Measurements from ENCODE around the gene GTSF1L.

GTSF1L gene

DNA sequence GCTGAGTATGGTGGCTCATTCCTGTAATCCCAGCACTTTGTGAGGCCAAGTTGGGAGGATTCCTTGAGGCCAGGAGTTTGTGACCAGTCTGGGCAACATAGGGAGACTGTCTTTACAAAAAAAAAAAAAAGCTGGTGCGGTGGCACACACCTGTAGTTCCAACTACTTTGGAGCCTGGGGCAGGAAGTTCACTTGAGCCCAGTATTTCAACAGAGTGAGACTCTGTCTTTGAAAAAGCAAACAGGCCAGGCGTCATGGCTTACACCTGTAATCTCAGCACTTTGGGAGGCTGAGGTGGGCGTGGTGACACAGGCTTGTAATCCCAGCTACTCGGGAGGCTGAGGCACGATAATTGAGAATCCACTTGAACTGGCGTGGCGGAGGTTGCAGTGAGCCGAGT lies 31.2 kb downstream of the GTSF1L start:
- H3K9ac ChIP-seq (ENCODE audit: low read length): no peak overlapping the region
- no peak overlapping the region for H3K4me3 ChIP-seq (ENCODE audit: insufficient read depth, low read length, poor library complexity, severe bottlenecking)
- TF ChIP-seq, protein P1, sequence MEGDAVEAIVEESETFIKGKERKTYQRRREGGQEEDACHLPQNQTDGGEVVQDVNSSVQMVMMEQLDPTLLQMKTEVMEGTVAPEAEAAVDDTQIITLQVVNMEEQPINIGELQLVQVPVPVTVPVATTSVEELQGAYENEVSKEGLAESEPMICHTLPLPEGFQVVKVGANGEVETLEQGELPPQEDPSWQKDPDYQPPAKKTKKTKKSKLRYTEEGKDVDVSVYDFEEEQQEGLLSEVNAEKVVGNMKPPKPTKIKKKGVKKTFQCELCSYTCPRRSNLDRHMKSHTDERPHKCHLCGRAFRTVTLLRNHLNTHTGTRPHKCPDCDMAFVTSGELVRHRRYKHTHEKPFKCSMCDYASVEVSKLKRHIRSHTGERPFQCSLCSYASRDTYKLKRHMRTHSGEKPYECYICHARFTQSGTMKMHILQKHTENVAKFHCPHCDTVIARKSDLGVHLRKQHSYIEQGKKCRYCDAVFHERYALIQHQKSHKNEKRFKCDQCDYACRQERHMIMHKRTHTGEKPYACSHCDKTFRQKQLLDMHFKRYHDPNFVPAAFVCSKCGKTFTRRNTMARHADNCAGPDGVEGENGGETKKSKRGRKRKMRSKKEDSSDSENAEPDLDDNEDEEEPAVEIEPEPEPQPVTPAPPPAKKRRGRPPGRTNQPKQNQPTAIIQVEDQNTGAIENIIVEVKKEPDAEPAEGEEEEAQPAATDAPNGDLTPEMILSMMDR (IDR thresholded peaks at IDR 0.05; ENCODE audit: insufficient read depth, low read length, poor library complexity, severe bottlenecking): no peak
- no peak for TF ChIP-seq EZH2phosphoT487 (conservative IDR thresholded peaks at IDR 0.05; ENCODE audit: low read length)
- peaks cover 7% of the 10 kb centered on the region; the same call in 1 of the 2 replicates for H3F3A ChIP-seq (ENCODE audit: insufficient read depth)
- no peaks in the 10 kb centered on the region for H4K20me1 ChIP-seq (ENCODE audit: low read depth, low read length)
- peaks cover 28% of the 10 kb centered on the region for H3K36me3 ChIP-seq (ENCODE audit: low read length)
- no peak overlapping the region for H2AFZ ChIP-seq (ENCODE audit: low read depth, low read length, severe bottlenecking)
- no peak overlapping the region for H3K27ac ChIP-seq (ENCODE audit: low read depth, low read length)
- no peaks in the 10 kb centered on the region for H3K27me3 ChIP-seq (ENCODE audit: low read length)
- H3K79me2 ChIP-seq (ENCODE audit: insufficient read depth, low read length): peaks cover 27% of the 10 kb centered on the region
- H3K9me2 ChIP-seq (replicated peaks; ENCODE audit: insufficient read depth, low read length): no peaks in the 10 kb centered on the region
- H3K4me2 ChIP-seq (ENCODE audit: low read depth, low read length, poor library complexity, severe bottlenecking): no peak overlapping the region
- H3K9me3 ChIP-seq (ENCODE audit: insufficient read depth, low read length): no peaks in the 10 kb centered on the region

DNA sequence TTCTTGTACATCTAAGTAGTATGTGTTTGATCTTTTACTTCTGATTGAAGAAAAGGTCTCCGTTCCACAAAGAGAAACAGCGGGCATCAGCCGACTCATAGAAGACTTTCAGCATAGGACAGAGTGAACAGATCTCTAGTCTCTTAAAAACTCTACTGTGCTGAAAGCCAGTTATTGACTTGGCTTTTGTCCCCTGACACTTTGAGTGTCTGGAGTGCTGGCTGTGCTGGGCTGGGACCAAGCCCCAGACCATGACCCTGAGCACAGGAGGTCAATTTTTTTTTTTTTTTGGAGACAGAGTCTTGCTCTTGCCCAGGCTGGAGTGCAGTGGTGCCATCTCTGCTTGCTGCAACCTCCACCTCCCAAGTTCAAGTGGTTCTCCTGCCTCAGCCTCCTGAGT lies 32.0 kb downstream of the GTSF1L start:
- Histone ChIP-seq H3K4me3 (ENCODE audit: insufficient read depth, low read length, poor library complexity, severe bottlenecking) (no peak overlapping the region), H3F3A (ENCODE audit: insufficient read depth) (peaks cover 7% of the 10 kb centered on the region; the same call in 1 of the 2 replicates), H3K4me2 (ENCODE audit: low read depth, low read length, poor library complexity, severe bottlenecking) (no peak overlapping the region), H3K36me3 (ENCODE audit: low read length) (peaks cover 28% of the 10 kb centered on the region), H2AFZ (ENCODE audit: low read depth, low read length, severe bottlenecking) (no peak overlapping the region), H3K27me3 (ENCODE audit: low read length) (no peaks in the 10 kb centered on the region), H3K9me2 (replicated peaks; ENCODE audit: insufficient read depth, low read length) (no peaks in the 10 kb centered on the region), H4K20me1 (ENCODE audit: low read depth, low read length) (no peaks in the 10 kb centered on the region), H3K79me2 (ENCODE audit: insufficient read depth, low read length) (peaks cover 21% of the 10 kb centered on the region), H3K9me3 (ENCODE audit: insufficient read depth, low read length) (no peaks in the 10 kb centered on the region), H3K27ac (ENCODE audit: low read depth, low read length) (no peak overlapping the region), H3K9ac (ENCODE audit: low read length) (no peak overlapping the region)
- TF ChIP-seq, protein P1 (IDR thresholded peaks at IDR 0.05; ENCODE audit: insufficient read depth, low read length, poor library complexity, severe bottlenecking): no peak
- no peak for TF ChIP-seq EZH2phosphoT487 (conservative IDR thresholded peaks at IDR 0.05; ENCODE audit: low read length)

DNA sequence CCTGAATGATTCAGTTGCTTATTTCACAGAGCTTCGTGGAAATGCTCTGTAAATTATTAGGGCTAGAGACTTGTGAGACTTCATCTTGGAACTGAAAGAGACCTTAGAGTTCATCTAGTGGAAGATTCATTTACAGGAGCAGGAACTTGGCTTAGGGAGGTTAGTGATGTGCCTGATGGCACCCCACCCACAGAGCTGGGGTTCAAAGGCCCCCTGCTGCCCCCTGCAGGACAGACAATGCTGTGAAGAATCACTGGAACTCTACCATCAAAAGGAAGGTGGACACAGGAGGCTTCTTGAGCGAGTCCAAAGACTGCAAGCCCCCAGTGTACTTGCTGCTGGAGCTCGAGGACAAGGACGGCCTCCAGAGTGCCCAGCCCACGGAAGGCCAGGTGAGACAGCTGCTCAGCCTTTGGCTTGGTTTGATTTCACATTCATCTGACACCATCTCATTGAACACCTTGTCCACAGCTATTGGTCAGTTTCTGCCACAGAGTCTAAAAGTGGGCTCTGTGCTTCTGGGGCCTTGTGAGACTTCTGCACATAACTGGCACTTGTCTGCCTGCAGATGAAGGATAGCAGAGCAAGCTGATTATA lies 34.8 kb downstream of the GTSF1L start:
- Histone ChIP-seq H3K79me2 (ENCODE audit: insufficient read depth, low read length) (peaks cover 22% of the 10 kb centered on the region), H3K4me2 (ENCODE audit: low read depth, low read length, poor library complexity, severe bottlenecking) (no peak overlapping the region), H3K9me2 (replicated peaks; ENCODE audit: insufficient read depth, low read length) (no peaks in the 10 kb centered on the region), H3K36me3 (ENCODE audit: low read length) (peaks cover 26% of the 10 kb centered on the region), H3K27ac (ENCODE audit: low read depth, low read length) (no peak overlapping the region), H4K20me1 (ENCODE audit: low read depth, low read length) (no peaks in the 10 kb centered on the region), H3K4me3 (ENCODE audit: insufficient read depth, low read length, poor library complexity, severe bottlenecking) (no peak overlapping the region), H3K9ac (ENCODE audit: low read length) (no peak overlapping the region), H3K9me3 (ENCODE audit: insufficient read depth, low read length) (no peaks in the 10 kb centered on the region), H3F3A (ENCODE audit: insufficient read depth) (peaks cover 12% of the 10 kb centered on the region; the same call in 1 of the 2 replicates), H3K27me3 (ENCODE audit: low read length) (no peaks in the 10 kb centered on the region), H2AFZ (ENCODE audit: low read depth, low read length, severe bottlenecking) (no peak overlapping the region)
- no peak for TF ChIP-seq EZH2phosphoT487 (conservative IDR thresholded peaks at IDR 0.05; ENCODE audit: low read length)
- TF ChIP-seq, protein P1 (IDR thresholded peaks at IDR 0.05; ENCODE audit: insufficient read depth, low read length, poor library complexity, severe bottlenecking): peak; percentile 30
